ENCODE measurements around the gene ZBTB16.

The ZBTB16 gene

GRCh38 chr11:114157476-114158050, 98.1 kb downstream of the ZBTB16 start:
- H3K4me1 ChIP-seq (ENCODE audit: insufficient read depth, low read length): peaks cover 17% of the 10 kb centered on the region
- H3K79me2 ChIP-seq (ENCODE audit: insufficient read depth, low read length): no peaks in the 10 kb centered on the region
- H2AFZ ChIP-seq (ENCODE audit: low read depth, low read length): no peak overlapping the region
- no peak overlapping the region for H3K9ac ChIP-seq (ENCODE audit: low read depth, low read length)
- no peak for ATAC-seq (ENCODE audit: insufficient read depth, low read depth)
- no peak overlapping the region for H3K27ac ChIP-seq (ENCODE audit: low read length)
- no peaks in the 10 kb centered on the region for H3K36me3 ChIP-seq (ENCODE audit: insufficient read depth, low read length)
- no peaks in the 10 kb centered on the region for H3K9me3 ChIP-seq (ENCODE audit: insufficient read depth, low read length, severe bottlenecking)
- no peak overlapping the region for H3K4me2 ChIP-seq (ENCODE audit: insufficient read depth, low read length)
- no peak overlapping the region for H3K4me3 ChIP-seq (ENCODE audit: low read depth in 1 of 2, low read length in 2 of 2)
- no peak for DNase-seq
- H4K20me1 ChIP-seq (ENCODE audit: insufficient read depth, low read length): peaks cover 27% of the 10 kb centered on the region
- no peak for TF ChIP-seq CTCF (IDR thresholded peaks at IDR 0.05; ENCODE audit: borderline replicate concordance, extremely low read depth, low read length, poor library complexity, severe bottlenecking)
- no peak for TF ChIP-seq EZH2 (IDR thresholded peaks at IDR 0.05; ENCODE audit: borderline replicate concordance, low read depth, low read length, severe bottlenecking)
- H3K27me3 ChIP-seq (ENCODE audit: insufficient read depth, low read length, poor library complexity): peaks cover 33% of the 10 kb centered on the region

GRCh38 chr11:114158421-114158820, 98.9 kb downstream of the ZBTB16 start:
- H3K4me3 ChIP-seq (ENCODE audit: low read depth in 1 of 2, low read length in 2 of 2): no peak overlapping the region
- no peak overlapping the region for H3K9ac ChIP-seq (ENCODE audit: low read depth, low read length)
- no peaks in the 10 kb centered on the region for H3K36me3 ChIP-seq (ENCODE audit: insufficient read depth, low read length)
- peaks cover 37% of the 10 kb centered on the region for H3K27me3 ChIP-seq (ENCODE audit: insufficient read depth, low read length, poor library complexity)
- peaks cover 17% of the 10 kb centered on the region for H3K4me1 ChIP-seq (ENCODE audit: insufficient read depth, low read length)
- H2AFZ ChIP-seq (ENCODE audit: low read depth, low read length): no peak overlapping the region
- TF ChIP-seq CTCF (IDR thresholded peaks at IDR 0.05; ENCODE audit: borderline replicate concordance, extremely low read depth, low read length, poor library complexity, severe bottlenecking): no peak
- TF ChIP-seq EZH2 (IDR thresholded peaks at IDR 0.05; ENCODE audit: borderline replicate concordance, low read depth, low read length, severe bottlenecking): no peak
- no peak for DNase-seq
- H3K27ac ChIP-seq (ENCODE audit: low read length): no peak overlapping the region
- H3K79me2 ChIP-seq (ENCODE audit: insufficient read depth, low read length): no peaks in the 10 kb centered on the region
- H3K9me3 ChIP-seq (ENCODE audit: insufficient read depth, low read length, severe bottlenecking): no peaks in the 10 kb centered on the region
- no peak for ATAC-seq (ENCODE audit: insufficient read depth, low read depth)
- H4K20me1 ChIP-seq (ENCODE audit: insufficient read depth, low read length): peaks cover 27% of the 10 kb centered on the region
- H3K4me2 ChIP-seq (ENCODE audit: insufficient read depth, low read length): no peak overlapping the region

- no peak overlapping the region for H3K9ac ChIP-seq (ENCODE audit: low read depth, low read length)
- no peak for DNase-seq
- no peaks in the 10 kb centered on the region for H3K9me3 ChIP-seq (ENCODE audit: insufficient read depth, low read length, severe bottlenecking)
- H2AFZ ChIP-seq (ENCODE audit: low read depth, low read length): no peak overlapping the region
- H3K27ac ChIP-seq (ENCODE audit: low read length): no peak overlapping the region
- no peaks in the 10 kb centered on the region for H3K79me2 ChIP-seq (ENCODE audit: insufficient read depth, low read length)
- H3K27me3 ChIP-seq (ENCODE audit: insufficient read depth, low read length, poor library complexity): peaks cover 40% of the 10 kb centered on the region
- H4K20me1 ChIP-seq (ENCODE audit: insufficient read depth, low read length): peaks cover 27% of the 10 kb centered on the region
- H3K4me3 ChIP-seq (ENCODE audit: low read depth in 1 of 2, low read length in 2 of 2): no peak overlapping the region
- H3K4me2 ChIP-seq (ENCODE audit: insufficient read depth, low read length): no peak overlapping the region
- no peak for ATAC-seq (ENCODE audit: insufficient read depth, low read depth)
- TF ChIP-seq EZH2 (IDR thresholded peaks at IDR 0.05; ENCODE audit: borderline replicate concordance, low read depth, low read length, severe bottlenecking): no peak
- no peak for TF ChIP-seq CTCF (IDR thresholded peaks at IDR 0.05; ENCODE audit: borderline replicate concordance, extremely low read depth, low read length, poor library complexity, severe bottlenecking)
- H3K4me1 ChIP-seq (ENCODE audit: insufficient read depth, low read length): peaks cover 17% of the 10 kb centered on the region
- H3K36me3 ChIP-seq (ENCODE audit: insufficient read depth, low read length): no peaks in the 10 kb centered on the region
These were observed 99.4 kb downstream of the ZBTB16 start for GRCh38 chr11:114158886-114159285.

Measured in DND-41 (cell line).